Keratinocyte (primary cell): ENCODE results near the gene ZNF236.

Source experiments
- CTCF ChIP-seq, 3 experiments: IDR thresholded peaks in 1 of 3; conservative IDR thresholded peaks in 1 of 3; optimal IDR thresholded peaks in 1 of 3; 2 replicates in 2 of 3; 3 replicates in 1 of 3; pipeline versions ENCODE3 to v1.5.1; 2011; ENCODE audit warnings: low read length in 3 of 3, mild to moderate bottlenecking in 3 of 3, moderate library complexity in 2 of 3, control low read depth in 1 of 3, inconsistent platforms in 1 of 3; ENCODE audit not compliant: insufficient read depth in 2 of 3; ENCODE audit errors: extremely low read depth in 1 of 3
- EZH2 ChIP-seq: IDR thresholded peaks from one replicate; pipeline ENCODE4 v1.6.1; 2012; ENCODE audit warnings: inconsistent platforms, mild to moderate bottlenecking, low read length, moderate library complexity

- no peak for TF ChIP-seq CTCF (optimal IDR thresholded peaks at IDR 0.05 in 1 of 3, IDR thresholded peaks at IDR 0.05 in 1 of 3, conservative IDR thresholded peaks at IDR 0.05 in 1 of 3; ENCODE audit: extremely low read depth in 1 of 3, insufficient read depth in 2 of 3, low read length in 3 of 3)
- no peak for TF ChIP-seq EZH2
These were observed 159.7 kb downstream of the ZNF236 start for GRCh38 chr18:76982038-76982437.
